Progenitor cell of endocrine pancreas (in vitro differentiated cells): ENCODE results near the gene KANSL1. TPM values are rescaled to one million over a fixed set of nuclear protein-coding genes. Genes with fewer than 3 reads are reported as not detected.
A peak's percentile ranks its signal among the peaks of the same experiment; 100 is the strongest.

Experiments used
- DNase-seq: peaks from one replicate; pipeline ENCODE4 v3.0.0; 2021; ENCODE audit warnings: low spot score; ENCODE audit not compliant: unreplicated experiment
- H3K27ac Mint-ChIP-seq: 2 replicates; pipeline ENCODE4 v1.8.0; 2021; ENCODE audit warnings: mild to moderate bottlenecking, moderate library complexity, mixed read lengths
- H3K27me3 Mint-ChIP-seq: 2 replicates; pipeline ENCODE4 v1.8.0; 2021; ENCODE audit warnings: mixed read lengths
- H3K36me3 Mint-ChIP-seq: 2 replicates; pipeline ENCODE4 v1.8.0; 2022; ENCODE audit warnings: mixed read lengths; ENCODE audit not compliant: insufficient read depth
- H3K4me1 Mint-ChIP-seq: 2 replicates; pipeline ENCODE4 v1.8.0; 2021; ENCODE audit warnings: low read depth, mixed read lengths
- H3K4me3 Mint-ChIP-seq: 2 replicates; pipeline ENCODE4 v1.8.0; 2021; ENCODE audit warnings: low read depth, mild to moderate bottlenecking, moderate library complexity, mixed read lengths
- H3K9me3 Mint-ChIP-seq: 2 replicates; pipeline ENCODE4 v1.8.0; 2021; ENCODE audit warnings: low read depth, mixed read lengths
- CTCF ChIP-seq: fragments of 200-600 bp; sonication (generic); IDR thresholded peaks from one replicate; pipeline ENCODE4 v1.5.0; 2021; ENCODE audit warnings: antibody characterized with exemption, mild to moderate bottlenecking; ENCODE audit not compliant: unreplicated experiment
- total RNA-seq: library from RNA; stranded (reverse); gene quantifications from 2 replicates; pipeline ENCODE4 v1.2.1, GENCODE V29; 2021

Gene KANSL1
- total RNA-seq, 1 donor from 2014 or later = 173 TPM

GRCh38 chr17:46194393-46195216 is 1.4 kb upstream of the KANSL1 start:
- Mint-ChIP-seq H3K9me3 (no peaks in the 10 kb centered on the region), H3K36me3 (peaks cover 3% of the 10 kb centered on the region), H3K27me3 (no peaks in the 10 kb centered on the region), H3K4me3 (peak overlapping the region; percentile 80), H3K27ac (peak overlapping the region; percentile 73), H3K4me1 (peaks cover 27% of the 10 kb centered on the region)
- DNase-seq = no peak
- TF ChIP-seq CTCF = peak; percentile 68

- Mint-ChIP-seq H3K27me3 (no peaks in the 10 kb centered on the region), H3K9me3 (no peaks in the 10 kb centered on the region), H3K4me3 (peak overlapping the region; percentile 80), H3K36me3 (peaks cover 3% of the 10 kb centered on the region), H3K4me1 (peaks cover 30% of the 10 kb centered on the region), H3K27ac (peak overlapping the region; percentile 73)
- TF ChIP-seq CTCF = peak; percentile 35
- peak; percentile 82 for DNase-seq
These were observed 580 bp upstream of the KANSL1 start for GRCh38 chr17:46193626-46194392.

GRCh38 chr17:46192439-46193150 is 634 bp downstream of the KANSL1 start:
- Mint-ChIP-seq H3K4me1 (peaks cover 38% of the 10 kb centered on the region), H3K9me3 (no peaks in the 10 kb centered on the region), H3K4me3 (peak overlapping the region; percentile 97), H3K27ac (peak overlapping the region; percentile 99), H3K36me3 (peaks cover under 1% of the 10 kb centered on the region), H3K27me3 (no peaks in the 10 kb centered on the region)
- peak; percentile 65 for DNase-seq
- no peak for TF ChIP-seq CTCF

GRCh38 chr17:46192189-46192438 is 1.1 kb downstream of the KANSL1 start:
- H3K9me3 Mint-ChIP-seq = no peaks in the 10 kb centered on the region
- no peaks in the 10 kb centered on the region for H3K27me3 Mint-ChIP-seq
- peaks cover 42% of the 10 kb centered on the region for H3K4me1 Mint-ChIP-seq
- DNase-seq = no peak
- peak overlapping the region; percentile 99 for H3K27ac Mint-ChIP-seq
- H3K4me3 Mint-ChIP-seq = peak overlapping the region; percentile 97
- no peak for TF ChIP-seq CTCF
- no peaks in the 10 kb centered on the region for H3K36me3 Mint-ChIP-seq
